IMR-90 (cell line): Measurements from ENCODE around the gene SYNE2. TPM values are rescaled to one million over a fixed set of nuclear protein-coding genes. Genes with fewer than 3 reads are reported as not detected.

Source experiments
- ATAC-seq: fragments of 200-7000 bp; cut with Tn5 transposase; 2 replicates; pipeline ENCODE4 v1.9.1; 2020; ENCODE audit warnings: low read depth, mild to moderate bottlenecking, moderate library complexity
- BruUV-seq: library from RNA; stranded (reverse); fragments of 400-500 nt; replicated peaks from 2 replicates; lab custom pipeline; 2021; lab: Mats Ljungman, UMichigan
- CTCF ChIA-PET: fragments of 300-600 bp; formaldehyde crosslinking; extraction: SDS; loops from one replicate; lab custom pipeline; 2021; ENCODE audit warnings: antibody characterized with exemption; lab: Yijun Ruan, JAX
- POLR2A ChIA-PET: fragments of 300-600 bp; sonication (Branson Sonifier 250); formaldehyde crosslinking; loops from one replicate; lab custom pipeline; 2022; ENCODE audit warnings: antibody characterized with exemption; ENCODE audit not compliant: unreplicated experiment; lab: Charles Lee
- DNase-seq: peaks from one replicate; pipeline ENCODE4 v3.0.0; 2013
- H2AFZ ChIP-seq: replicated peaks from 2 replicates; pipeline ENCODE3; 2013; ENCODE audit warnings: low read length, mild to moderate bottlenecking; ENCODE audit not compliant: poor library complexity
- H2AK5ac ChIP-seq: 2 replicates; pipeline ENCODE4 v1.6.1; 2013; ENCODE audit warnings: low read depth, low read length, inconsistent platforms
- H2AK9ac ChIP-seq: replicated peaks from 2 replicates; pipeline ENCODE3; 2013; ENCODE audit warnings: mild to moderate bottlenecking, low read depth, low read length, moderate library complexity; ENCODE audit not compliant: poor library complexity
- H2BK120ac ChIP-seq: 2 replicates; pipeline ENCODE4 v1.6.1; 2013; ENCODE audit warnings: low read depth, low read length, inconsistent platforms
- H2BK15ac ChIP-seq: 3 replicates; pipeline ENCODE4 v1.6.1; 2013; ENCODE audit warnings: low read depth, low read length, inconsistent platforms
- H2BK20ac ChIP-seq: 2 replicates; pipeline ENCODE4 v1.6.1; 2013; ENCODE audit warnings: low read depth, mild to moderate bottlenecking, inconsistent platforms, low read length, moderate library complexity
- H2BK5ac ChIP-seq: 2 replicates; pipeline ENCODE4 v1.6.1; 2013; ENCODE audit warnings: mild to moderate bottlenecking, low read depth, low read length, inconsistent platforms; ENCODE audit not compliant: poor library complexity, severe bottlenecking
- H3K14ac ChIP-seq: replicated peaks from 2 replicates; pipeline ENCODE4 v1.6.1; 2013; ENCODE audit warnings: low read depth, low read length, inconsistent platforms
- H3K18ac ChIP-seq: 2 replicates; pipeline ENCODE4 v1.6.1; 2013; ENCODE audit warnings: low read depth, low read length, control low read depth
- H3K23ac ChIP-seq: 2 replicates; pipeline ENCODE4 v1.6.1; 2013; ENCODE audit warnings: low read depth, low read length, inconsistent platforms
- H3K27ac ChIP-seq: 2 replicates; pipeline ENCODE4 v1.5.1; 2013; ENCODE audit warnings: mild to moderate bottlenecking, control low read depth, low read length; ENCODE audit not compliant: insufficient read depth
- H3K27me3 ChIP-seq: 2 replicates; pipeline ENCODE4 v1.6.1; 2013; ENCODE audit warnings: low read length; ENCODE audit not compliant: control insufficient read depth, insufficient read depth
- H3K36me3 ChIP-seq: 2 replicates; pipeline ENCODE4 v1.6.1; 2013; ENCODE audit warnings: low read length, mixed read lengths; ENCODE audit not compliant: control insufficient read depth, insufficient read depth
- H3K4ac ChIP-seq: 2 replicates; pipeline ENCODE4 v1.6.1; 2013; ENCODE audit warnings: low read depth, low read length, inconsistent platforms
- H3K4me1 ChIP-seq: 2 replicates; pipeline ENCODE4 v1.6.1; 2013; ENCODE audit warnings: low read length, mixed read lengths; ENCODE audit not compliant: control insufficient read depth, insufficient read depth
- H3K4me2 ChIP-seq: 2 replicates; pipeline ENCODE4 v1.6.1; 2013; ENCODE audit warnings: low read depth, mild to moderate bottlenecking, control low read depth, low read length, moderate library complexity
- H3K4me3 ChIP-seq: 2 replicates; pipeline ENCODE4 v1.5.1; 2013; ENCODE audit warnings: low read depth, mild to moderate bottlenecking, control low read depth, low read length, moderate library complexity; ENCODE audit not compliant: insufficient read depth
- H3K56ac ChIP-seq: 2 replicates; pipeline ENCODE4 v1.6.1; 2013; ENCODE audit warnings: low read length, inconsistent platforms; ENCODE audit not compliant: insufficient read depth; ENCODE audit errors: extremely low read depth
- H3K79me1 ChIP-seq, 2 experiments: 2 replicates each; pipeline ENCODE4 v1.6.1; 2013; ENCODE audit warnings: low read length in 2 of 2, inconsistent platforms in 1 of 2, low read depth in 1 of 2
- H3K9ac ChIP-seq: 2 replicates; pipeline ENCODE4 v1.6.1; 2013; ENCODE audit warnings: low read depth, low read length, control low read depth
- H3K9me1 ChIP-seq: 2 replicates; pipeline ENCODE4 v1.6.1; 2013; ENCODE audit warnings: low read length, inconsistent platforms; ENCODE audit not compliant: insufficient read depth
- H3K9me3 ChIP-seq: 2 replicates; pipeline ENCODE4 v1.6.1; 2013; ENCODE audit warnings: low read length; ENCODE audit not compliant: control insufficient read depth, insufficient read depth
- H4K20me1 ChIP-seq: 2 replicates; pipeline ENCODE4 v1.6.1; 2013; ENCODE audit warnings: low read length, inconsistent platforms; ENCODE audit not compliant: insufficient read depth
- H4K5ac ChIP-seq: 2 replicates; pipeline ENCODE4 v1.6.1; 2013; ENCODE audit warnings: mild to moderate bottlenecking, low read depth, low read length, control low read depth
- H4K8ac ChIP-seq, 2 experiments: 2 replicates each; pipeline ENCODE4 v1.6.1; 2013; ENCODE audit warnings: low read depth in 2 of 2, low read length in 2 of 2, control low read depth in 1 of 2, inconsistent platforms in 1 of 2
- H4K91ac ChIP-seq: 2 replicates; pipeline ENCODE4 v1.6.1; 2013; ENCODE audit warnings: low read depth, low read length, inconsistent platforms; ENCODE audit not compliant: insufficient read depth
- CHD1 ChIP-seq: IDR thresholded peaks from 2 replicates; pipeline ENCODE4 v1.6.1; 2012; ENCODE audit warnings: low read depth, low read length, improper control_type of control experiment
- WGBS, 2 experiments: methylation state at CpG; one replicate each; pipeline versions ENCODE4 v1.1.5 to v1.1.7; 2013; ENCODE audit warnings: missing lambda C conversion rate in 2 of 2; ENCODE audit not compliant: insufficient read length in 1 of 2; ENCODE audit errors: extremely low coverage in 2 of 2; 5-methylcytosine and 5-hydroxymethylcytosine counted together
- dilution Hi-C: fragments of 300-500 bp; cut with HindIII; formaldehyde crosslinking; loops from one replicate; pipeline ENCODE4 v1.14.3; 2018; ENCODE audit warnings: low sequenced_read_pairs; ENCODE audit not compliant: unreplicated experiment
- in situ Hi-C: fragments of 300-500 bp; cut with MboI; formaldehyde crosslinking; loops from 3 replicates; pipeline ENCODE4 v1.14.3; 2019; ENCODE audit warnings: low sequenced_read_pairs, inconsistent platforms, mixed read lengths
- intact Hi-C: fragments of 100-400 bp; cut with micrococcal nuclease; formaldehyde crosslinking; loops from 2 replicates; pipeline ENCODE4 v1.10.0; 2022
- polyA plus RNA-seq, 3 experiments: library from polyadenylated mRNA; depleted of rRNA; stranded (reverse); fragments of >200 nt; gene quantifications; 2 replicates each; pipeline ENCODE4 v1.2.3, GENCODE V29; 2012; ENCODE audit warnings: low replicate concordance in 1 of 3
- total RNA-seq: library from RNA; depleted of rRNA; stranded (reverse); fragments of >200 nt; gene quantifications from 2 replicates; pipeline ENCODE4 v1.2.3, GENCODE V29; 2012

SYNE2 gene
- total and polyA plus RNA-seq, 2 of the 4 experiments (the other 2 are of a cell fraction) = 5.2 to 28.9 TPM

- ATAC-seq = no peak
- Histone ChIP-seq H3K9me1 (peaks cover 8% of the 10 kb centered on the region), H3K4me2 (no peak overlapping the region), H2BK15ac (no peak overlapping the region), H3K27ac (no peak overlapping the region), H4K5ac (no peak overlapping the region), H3K4me3 (no peak overlapping the region), H2AK9ac (no peak overlapping the region), H4K20me1 (peaks cover 4% of the 10 kb centered on the region; the same call in 1 of the 2 replicates), H3K36me3 (peaks cover 1% of the 10 kb centered on the region; the same call in 1 of the 2 replicates), H2BK120ac (no peak overlapping the region), H2BK5ac (no peak overlapping the region), H4K91ac (no peak overlapping the region), H2AFZ (no peak overlapping the region), H3K9me3 (no peaks in the 10 kb centered on the region), H3K23ac (no peak overlapping the region), H3K4me1 (peaks cover 9% of the 10 kb centered on the region), H3K79me1 (no peaks in the 10 kb centered on the region), H4K8ac (no peak overlapping the region), H2BK20ac (no peak overlapping the region), H2AK5ac (no peak overlapping the region), H3K18ac (no peak overlapping the region), H3K14ac (no peak overlapping the region), H3K27me3 (no peaks in the 10 kb centered on the region), H3K9ac (no peak overlapping the region), H3K56ac (no peak overlapping the region), H3K4ac (no peak overlapping the region)
- dilution Hi-C loops = no loop called here
- no peak for DNase-seq
- ChIA-PET POLR2A (interaction anchor here (0.5 kb wide), 1 partner anchor 54 kb away, joined by 4 read pairs; no protein-coding TSS in a partner anchor), CTCF (no interaction called here)
- BruUV-seq = no TSS peak
- TF ChIP-seq CHD1 = no peak
- no CpG with 5 or more reads among the region's 1 CpG for WGBS, 2 experiments
- intact Hi-C loops = no loop called here
- in situ Hi-C loops = no loop called here
Observed at GRCh38 chr14:64227856-64228255, 375.1 kb downstream of the SYNE2 start.
